LNCaP clone FGC (cell line): Measurements from ENCODE around the gene ERBB3.

Experiments
- DNase-seq: peaks from one replicate; pipeline ENCODE4 v3.0.0-alpha.2; 2011; ENCODE audit warnings: low read depth
- H3K4me3 ChIP-seq: 2 replicates; pipeline ENCODE4 v1.5.1; 2011; ENCODE audit warnings: mild to moderate bottlenecking, low read depth, low read length, control low read depth
- CTCF ChIP-seq: IDR thresholded peaks from 2 replicates; pipeline ENCODE4 v1.5.1; 2012; ENCODE audit warnings: mild to moderate bottlenecking; ENCODE audit not compliant: control insufficient read depth, insufficient read depth; ENCODE audit errors: extremely low read depth

Gene ERBB3

GRCh38 chr12:56103066-56103711, 23.2 kb downstream of the ERBB3 start:
- peak overlapping the region; percentile 95 for H3K4me3 ChIP-seq
- no peak for TF ChIP-seq CTCF
- no peak for DNase-seq

- TF ChIP-seq CTCF = no peak
- peak overlapping the region; percentile 95 for H3K4me3 ChIP-seq
- DNase-seq = no peak
Observed at GRCh38 chr12:56103823-56104108, 23.8 kb downstream of the ERBB3 start.

- H3K4me3 ChIP-seq = peak within 1 kb of the TSS; percentile 95
- no peak for TF ChIP-seq CTCF
Observed at GRCh38 chr12:56104109-56104814, 24.3 kb downstream of the ERBB3 start, which contains the start of gene PA2G4. Gene PA2G4 (plus strand): TSS chr12:56104559. CDS start chr12:56104738, 179 bp downstream.

GRCh38 chr12:56104815-56105608, 25.0 kb downstream of the ERBB3 start:
- H3K4me3 ChIP-seq = peak overlapping the region; percentile 95
- no peak for DNase-seq
- no peak for TF ChIP-seq CTCF

More at GRCh38 chr12:56104109-56104814, 24.3 kb downstream of the ERBB3 start, which contains the start of gene PA2G4:
- peak; percentile 98 for DNase-seq

GRCh38 chr12:56105609-56105902, 25.6 kb downstream of the ERBB3 start:
- H3K4me3 ChIP-seq = peak overlapping the region; percentile 95
- no peak for TF ChIP-seq CTCF
- DNase-seq = no peak

- no peak overlapping the region for H3K4me3 ChIP-seq
- no peak for DNase-seq
- TF ChIP-seq CTCF = no peak
Observed at GRCh38 chr12:56107242-56107641, 27.3 kb downstream of the ERBB3 start.
